IMR-90 (cell line): ENCODE results near the gene SF3A1. TPM values are rescaled to one million over a fixed set of nuclear protein-coding genes. Genes with fewer than 3 reads are reported as not detected.

Source experiments
- ATAC-seq: fragments of 200-7000 bp; cut with Tn5 transposase; 2 replicates; pipeline ENCODE4 v1.9.1; 2020; ENCODE audit warnings: low read depth, mild to moderate bottlenecking, moderate library complexity
- BruUV-seq: library from RNA; stranded (reverse); fragments of 400-500 nt; replicated peaks from 2 replicates; lab custom pipeline; 2021; lab: Mats Ljungman, UMichigan
- CTCF ChIA-PET: fragments of 300-600 bp; formaldehyde crosslinking; extraction: SDS; loops from one replicate; lab custom pipeline; 2021; ENCODE audit warnings: antibody characterized with exemption; lab: Yijun Ruan, JAX
- POLR2A ChIA-PET: fragments of 300-600 bp; sonication (Branson Sonifier 250); formaldehyde crosslinking; loops from one replicate; lab custom pipeline; 2022; ENCODE audit warnings: antibody characterized with exemption; ENCODE audit not compliant: unreplicated experiment; lab: Charles Lee
- DNase-seq: peaks from one replicate; pipeline ENCODE4 v3.0.0; 2013
- H2AFZ ChIP-seq: replicated peaks from 2 replicates; pipeline ENCODE3; 2013; ENCODE audit warnings: low read length, mild to moderate bottlenecking; ENCODE audit not compliant: poor library complexity
- H2AK5ac ChIP-seq: 2 replicates; pipeline ENCODE4 v1.6.1; 2013; ENCODE audit warnings: low read depth, low read length, inconsistent platforms
- H2AK9ac ChIP-seq: replicated peaks from 2 replicates; pipeline ENCODE3; 2013; ENCODE audit warnings: mild to moderate bottlenecking, low read depth, low read length, moderate library complexity; ENCODE audit not compliant: poor library complexity
- H2BK120ac ChIP-seq: 2 replicates; pipeline ENCODE4 v1.6.1; 2013; ENCODE audit warnings: low read depth, low read length, inconsistent platforms
- H2BK15ac ChIP-seq: 3 replicates; pipeline ENCODE4 v1.6.1; 2013; ENCODE audit warnings: low read depth, low read length, inconsistent platforms
- H2BK20ac ChIP-seq: 2 replicates; pipeline ENCODE4 v1.6.1; 2013; ENCODE audit warnings: low read depth, mild to moderate bottlenecking, inconsistent platforms, low read length, moderate library complexity
- H2BK5ac ChIP-seq: 2 replicates; pipeline ENCODE4 v1.6.1; 2013; ENCODE audit warnings: mild to moderate bottlenecking, low read depth, low read length, inconsistent platforms; ENCODE audit not compliant: poor library complexity, severe bottlenecking
- H3K14ac ChIP-seq: replicated peaks from 2 replicates; pipeline ENCODE4 v1.6.1; 2013; ENCODE audit warnings: low read depth, low read length, inconsistent platforms
- H3K18ac ChIP-seq: 2 replicates; pipeline ENCODE4 v1.6.1; 2013; ENCODE audit warnings: low read depth, low read length, control low read depth
- H3K23ac ChIP-seq: 2 replicates; pipeline ENCODE4 v1.6.1; 2013; ENCODE audit warnings: low read depth, low read length, inconsistent platforms
- H3K27ac ChIP-seq: 2 replicates; pipeline ENCODE4 v1.5.1; 2013; ENCODE audit warnings: mild to moderate bottlenecking, control low read depth, low read length; ENCODE audit not compliant: insufficient read depth
- H3K27me3 ChIP-seq: 2 replicates; pipeline ENCODE4 v1.6.1; 2013; ENCODE audit warnings: low read length; ENCODE audit not compliant: control insufficient read depth, insufficient read depth
- H3K36me3 ChIP-seq: 2 replicates; pipeline ENCODE4 v1.6.1; 2013; ENCODE audit warnings: low read length, mixed read lengths; ENCODE audit not compliant: control insufficient read depth, insufficient read depth
- H3K4ac ChIP-seq: 2 replicates; pipeline ENCODE4 v1.6.1; 2013; ENCODE audit warnings: low read depth, low read length, inconsistent platforms
- H3K4me1 ChIP-seq: 2 replicates; pipeline ENCODE4 v1.6.1; 2013; ENCODE audit warnings: low read length, mixed read lengths; ENCODE audit not compliant: control insufficient read depth, insufficient read depth
- H3K4me2 ChIP-seq: 2 replicates; pipeline ENCODE4 v1.6.1; 2013; ENCODE audit warnings: low read depth, mild to moderate bottlenecking, control low read depth, low read length, moderate library complexity
- H3K4me3 ChIP-seq: 2 replicates; pipeline ENCODE4 v1.5.1; 2013; ENCODE audit warnings: low read depth, mild to moderate bottlenecking, control low read depth, low read length, moderate library complexity; ENCODE audit not compliant: insufficient read depth
- H3K56ac ChIP-seq: 2 replicates; pipeline ENCODE4 v1.6.1; 2013; ENCODE audit warnings: low read length, inconsistent platforms; ENCODE audit not compliant: insufficient read depth; ENCODE audit errors: extremely low read depth
- H3K79me1 ChIP-seq, 2 experiments: 2 replicates each; pipeline ENCODE4 v1.6.1; 2013; ENCODE audit warnings: low read length in 2 of 2, inconsistent platforms in 1 of 2, low read depth in 1 of 2
- H3K9ac ChIP-seq: 2 replicates; pipeline ENCODE4 v1.6.1; 2013; ENCODE audit warnings: low read depth, low read length, control low read depth
- H3K9me1 ChIP-seq: 2 replicates; pipeline ENCODE4 v1.6.1; 2013; ENCODE audit warnings: low read length, inconsistent platforms; ENCODE audit not compliant: insufficient read depth
- H3K9me3 ChIP-seq: 2 replicates; pipeline ENCODE4 v1.6.1; 2013; ENCODE audit warnings: low read length; ENCODE audit not compliant: control insufficient read depth, insufficient read depth
- H4K20me1 ChIP-seq: 2 replicates; pipeline ENCODE4 v1.6.1; 2013; ENCODE audit warnings: low read length, inconsistent platforms; ENCODE audit not compliant: insufficient read depth
- H4K5ac ChIP-seq: 2 replicates; pipeline ENCODE4 v1.6.1; 2013; ENCODE audit warnings: mild to moderate bottlenecking, low read depth, low read length, control low read depth
- H4K8ac ChIP-seq, 2 experiments: 2 replicates each; pipeline ENCODE4 v1.6.1; 2013; ENCODE audit warnings: low read depth in 2 of 2, low read length in 2 of 2, control low read depth in 1 of 2, inconsistent platforms in 1 of 2
- H4K91ac ChIP-seq: 2 replicates; pipeline ENCODE4 v1.6.1; 2013; ENCODE audit warnings: low read depth, low read length, inconsistent platforms; ENCODE audit not compliant: insufficient read depth
- BHLHE40 ChIP-seq: fragments of 150-350 bp; IDR thresholded peaks from 2 replicates; pipeline ENCODE4 v1.6.1; 2016; ENCODE audit warnings: mild to moderate bottlenecking, low read depth, low read length
- CEBPB ChIP-seq: IDR thresholded peaks from 2 replicates; pipeline ENCODE4 v1.6.1; 2012; ENCODE audit warnings: low read depth, low read length, improper control_type of control experiment
- CHD1 ChIP-seq: IDR thresholded peaks from 2 replicates; pipeline ENCODE4 v1.6.1; 2012; ENCODE audit warnings: low read depth, low read length, improper control_type of control experiment
- FOS ChIP-seq: fragments of 150-350 bp; IDR thresholded peaks from 2 replicates; pipeline ENCODE4 v1.6.1; 2016; ENCODE audit warnings: low read depth, low read length
- MAFK ChIP-seq: IDR thresholded peaks from 2 replicates; pipeline ENCODE4 v1.6.1; 2012; ENCODE audit warnings: low read depth, low read length, improper control_type of control experiment
- MAZ ChIP-seq: IDR thresholded peaks from 2 replicates; pipeline ENCODE4 v1.6.1; 2012; ENCODE audit warnings: low read depth, mild to moderate bottlenecking, low read length, improper control_type of control experiment, moderate library complexity, borderline replicate concordance
- MXI1 ChIP-seq: IDR thresholded peaks from 2 replicates; pipeline ENCODE4 v1.6.1; 2012; ENCODE audit warnings: low read depth, mild to moderate bottlenecking, low read length, moderate library complexity, borderline replicate concordance
- NFE2L2 ChIP-seq: fragments of 150-350 bp; IDR thresholded peaks from 2 replicates; pipeline ENCODE4 v1.6.1; 2016; ENCODE audit warnings: low read depth, mild to moderate bottlenecking, low read length
- POLR2A ChIP-seq: IDR thresholded peaks from 2 replicates; pipeline ENCODE4 v1.6.1; 2012; ENCODE audit warnings: mild to moderate bottlenecking, low read depth, low read length
- RAD21 ChIP-seq: IDR thresholded peaks from 2 replicates; pipeline ENCODE4 v1.6.1; 2012; ENCODE audit warnings: low read length, improper control_type of control experiment
- RCOR1 ChIP-seq: IDR thresholded peaks from 2 replicates; pipeline ENCODE4 v1.6.1; 2012; ENCODE audit warnings: mild to moderate bottlenecking, low read length, improper control_type of control experiment; ENCODE audit not compliant: insufficient replicate concordance
- RFX5 ChIP-seq: IDR thresholded peaks from 2 replicates; pipeline ENCODE4 v1.8.0; 2012; ENCODE audit warnings: low read depth, mild to moderate bottlenecking, low read length, moderate library complexity
- SMC3 ChIP-seq: fragments of 150-350 bp; IDR thresholded peaks from 2 replicates; pipeline ENCODE4 v1.6.1; 2016; ENCODE audit warnings: low read depth, mild to moderate bottlenecking, antibody characterized with exemption, low read length, moderate library complexity
- WGBS, 2 experiments: methylation state at CpG; one replicate each; pipeline versions ENCODE4 v1.1.5 to v1.1.7; 2013; ENCODE audit warnings: missing lambda C conversion rate in 2 of 2; ENCODE audit not compliant: insufficient read length in 1 of 2; ENCODE audit errors: extremely low coverage in 2 of 2; 5-methylcytosine and 5-hydroxymethylcytosine counted together
- dilution Hi-C: fragments of 300-500 bp; cut with HindIII; formaldehyde crosslinking; loops from one replicate; pipeline ENCODE4 v1.14.3; 2018; ENCODE audit warnings: low sequenced_read_pairs; ENCODE audit not compliant: unreplicated experiment
- in situ Hi-C: fragments of 300-500 bp; cut with MboI; formaldehyde crosslinking; loops from 3 replicates; pipeline ENCODE4 v1.14.3; 2019; ENCODE audit warnings: low sequenced_read_pairs, inconsistent platforms, mixed read lengths
- intact Hi-C: fragments of 100-400 bp; cut with micrococcal nuclease; formaldehyde crosslinking; loops from 2 replicates; pipeline ENCODE4 v1.10.0; 2022
- polyA plus RNA-seq, 3 experiments: library from polyadenylated mRNA; depleted of rRNA; stranded (reverse); fragments of >200 nt; gene quantifications; 2 replicates each; pipeline ENCODE4 v1.2.3, GENCODE V29; 2012; ENCODE audit warnings: low replicate concordance in 1 of 3
- total RNA-seq: library from RNA; depleted of rRNA; stranded (reverse); fragments of >200 nt; gene quantifications from 2 replicates; pipeline ENCODE4 v1.2.3, GENCODE V29; 2012
- TF ChIP-seq, protein P1 (sequence below): fragments of 150-350 bp; IDR thresholded peaks from 2 replicates; pipeline ENCODE4 v1.6.1; 2017; ENCODE audit warnings: mild to moderate bottlenecking, antibody characterized with exemption, low read length, low read depth
- TF ChIP-seq, protein P2 (sequence below): conservative IDR thresholded peaks from 2 replicates; pipeline ENCODE4 v1.5.1; 2012; ENCODE audit warnings: mild to moderate bottlenecking, low read depth, low read length, improper control_type of control experiment
- TF ChIP-seq, protein P3 (sequence below): fragments of 150-350 bp; IDR thresholded peaks from 2 replicates; pipeline ENCODE4 v1.6.1; 2016; ENCODE audit warnings: low read depth, mild to moderate bottlenecking, low read length, moderate library complexity, borderline replicate concordance

Gene SF3A1
- total and polyA plus RNA-seq, 2 of the 4 experiments (the other 2 are of a cell fraction), result 36.9 to 67.2 TPM

DNA sequence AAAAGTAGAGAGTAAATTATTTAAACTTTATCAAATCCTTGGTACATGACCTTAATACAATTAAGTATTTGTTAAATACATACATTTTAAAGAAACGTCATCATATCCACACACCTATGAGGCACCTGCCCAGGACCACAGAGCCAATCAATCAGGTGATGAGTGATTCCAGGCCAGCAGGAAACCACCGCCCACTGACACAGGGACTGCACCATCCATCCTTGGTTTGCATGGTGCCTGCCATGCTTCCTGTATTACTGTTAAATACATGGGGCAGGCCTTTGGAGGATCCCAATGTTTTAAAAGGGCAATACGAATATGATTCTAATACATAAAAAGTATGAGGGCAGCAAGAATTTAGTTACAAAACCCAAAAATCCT, 23.0 kb downstream of the SF3A1 start:
- Histone ChIP-seq H3K27me3 (no peaks in the 10 kb centered on the region), H4K91ac (no peak overlapping the region), H3K14ac (no peak overlapping the region), H2AK9ac (no peak overlapping the region), H3K9ac (no peak overlapping the region), H3K56ac (no peak overlapping the region), H2BK20ac (no peak overlapping the region), H2AK5ac (no peak overlapping the region), H3K4me1 (peaks cover under 1% of the 10 kb centered on the region), H3K9me1 (peaks cover 12% of the 10 kb centered on the region), H2BK15ac (no peak overlapping the region), H3K4ac (no peak overlapping the region), H2BK5ac (no peak overlapping the region), H4K5ac (no peak overlapping the region), H3K23ac (no peak overlapping the region), H3K36me3 (peaks cover 68% of the 10 kb centered on the region), H4K20me1 (0 out of 2 replicates have a peak, but pooled peaks cover 3% of the 10 kb centered on the region), H3K79me1 (peaks cover 2 to 7% of the 10 kb centered on the region in 2 experiments; a peak in 3 of 4 replicates), H2AFZ (no peak overlapping the region), H3K18ac (no peak overlapping the region), H3K4me3 (no peak overlapping the region), H4K8ac (no peak overlapping the region), H3K27ac (no peak overlapping the region), H2BK120ac (no peak overlapping the region), H3K9me3 (no peaks in the 10 kb centered on the region), H3K4me2 (no peak overlapping the region)
- POLR2A ChIA-PET, result no interaction called here
- CTCF ChIA-PET, result no interaction called here
- no TSS peak for BruUV-seq
- no peak for TF ChIP-seq RFX5
- no peak for TF ChIP-seq CHD1
- TF ChIP-seq, protein P1, sequence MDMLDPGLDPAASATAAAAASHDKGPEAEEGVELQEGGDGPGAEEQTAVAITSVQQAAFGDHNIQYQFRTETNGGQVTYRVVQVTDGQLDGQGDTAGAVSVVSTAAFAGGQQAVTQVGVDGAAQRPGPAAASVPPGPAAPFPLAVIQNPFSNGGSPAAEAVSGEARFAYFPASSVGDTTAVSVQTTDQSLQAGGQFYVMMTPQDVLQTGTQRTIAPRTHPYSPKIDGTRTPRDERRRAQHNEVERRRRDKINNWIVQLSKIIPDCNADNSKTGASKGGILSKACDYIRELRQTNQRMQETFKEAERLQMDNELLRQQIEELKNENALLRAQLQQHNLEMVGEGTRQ, result no peak
- no peak for TF ChIP-seq FOS
- no peak for TF ChIP-seq RCOR1
- TF ChIP-seq, protein P2, sequence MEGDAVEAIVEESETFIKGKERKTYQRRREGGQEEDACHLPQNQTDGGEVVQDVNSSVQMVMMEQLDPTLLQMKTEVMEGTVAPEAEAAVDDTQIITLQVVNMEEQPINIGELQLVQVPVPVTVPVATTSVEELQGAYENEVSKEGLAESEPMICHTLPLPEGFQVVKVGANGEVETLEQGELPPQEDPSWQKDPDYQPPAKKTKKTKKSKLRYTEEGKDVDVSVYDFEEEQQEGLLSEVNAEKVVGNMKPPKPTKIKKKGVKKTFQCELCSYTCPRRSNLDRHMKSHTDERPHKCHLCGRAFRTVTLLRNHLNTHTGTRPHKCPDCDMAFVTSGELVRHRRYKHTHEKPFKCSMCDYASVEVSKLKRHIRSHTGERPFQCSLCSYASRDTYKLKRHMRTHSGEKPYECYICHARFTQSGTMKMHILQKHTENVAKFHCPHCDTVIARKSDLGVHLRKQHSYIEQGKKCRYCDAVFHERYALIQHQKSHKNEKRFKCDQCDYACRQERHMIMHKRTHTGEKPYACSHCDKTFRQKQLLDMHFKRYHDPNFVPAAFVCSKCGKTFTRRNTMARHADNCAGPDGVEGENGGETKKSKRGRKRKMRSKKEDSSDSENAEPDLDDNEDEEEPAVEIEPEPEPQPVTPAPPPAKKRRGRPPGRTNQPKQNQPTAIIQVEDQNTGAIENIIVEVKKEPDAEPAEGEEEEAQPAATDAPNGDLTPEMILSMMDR, result no peak
- TF ChIP-seq NFE2L2, result no peak
- TF ChIP-seq RAD21, result no peak
- TF ChIP-seq MXI1, result no peak
- no peak for TF ChIP-seq POLR2A
- TF ChIP-seq MAFK, result no peak
- TF ChIP-seq CEBPB, result no peak
- TF ChIP-seq SMC3, result no peak
- no peak for TF ChIP-seq MAZ
- TF ChIP-seq, protein P3, sequence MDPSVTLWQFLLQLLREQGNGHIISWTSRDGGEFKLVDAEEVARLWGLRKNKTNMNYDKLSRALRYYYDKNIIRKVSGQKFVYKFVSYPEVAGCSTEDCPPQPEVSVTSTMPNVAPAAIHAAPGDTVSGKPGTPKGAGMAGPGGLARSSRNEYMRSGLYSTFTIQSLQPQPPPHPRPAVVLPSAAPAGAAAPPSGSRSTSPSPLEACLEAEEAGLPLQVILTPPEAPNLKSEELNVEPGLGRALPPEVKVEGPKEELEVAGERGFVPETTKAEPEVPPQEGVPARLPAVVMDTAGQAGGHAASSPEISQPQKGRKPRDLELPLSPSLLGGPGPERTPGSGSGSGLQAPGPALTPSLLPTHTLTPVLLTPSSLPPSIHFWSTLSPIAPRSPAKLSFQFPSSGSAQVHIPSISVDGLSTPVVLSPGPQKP, result no peak
- no peak for TF ChIP-seq BHLHE40
- dilution Hi-C loops, result no loop called here
- DNase-seq (no peak), ATAC-seq (no peak)
- no CpG with 5 or more reads among the region's 3 CpGs for WGBS, 2 experiments
- intact Hi-C loops, result no loop called here
- in situ Hi-C loops, result no loop called here
